HEK293T (cell line): ENCODE results near the gene ESR1.

ENCODE experiments used
- ELF4 ChIP-seq: fragments of 450-650 bp; IDR thresholded peaks from 2 replicates; pipeline ENCODE4 v1.6.1; 2017; ENCODE audit warnings: antibody characterized with exemption
- HDGF ChIP-seq: fragments of 450-650 bp; IDR thresholded peaks from 2 replicates; pipeline ENCODE4 v1.6.1; 2017; ENCODE audit warnings: antibody characterized with exemption, borderline replicate concordance
- L3MBTL2 ChIP-seq: fragments of 450-650 bp; conservative IDR thresholded peaks from 2 replicates; pipeline ENCODE4 v1.6.1; 2016; ENCODE audit warnings: mild to moderate bottlenecking
- LEF1 ChIP-seq: fragments of 450-650 bp; IDR thresholded peaks from 2 replicates; pipeline ENCODE4 v1.6.1; 2017; ENCODE audit warnings: mild to moderate bottlenecking, borderline replicate concordance
- SP1 ChIP-seq: fragments of 450-650 bp; IDR thresholded peaks from 2 replicates; pipeline ENCODE4 v1.6.1; 2017
- SUZ12 ChIP-seq: fragments of 450-650 bp; IDR thresholded peaks from 2 replicates; pipeline ENCODE4 v1.6.1; 2016; ENCODE audit warnings: mild to moderate bottlenecking
- ZNF384 ChIP-seq: fragments of 450-650 bp; IDR thresholded peaks from 2 replicates; pipeline ENCODE4 v1.6.1; 2016
- TF ChIP-seq, protein P1 (sequence below): fragments of 450-650 bp; IDR thresholded peaks from 2 replicates; pipeline ENCODE4 v1.6.1; 2016

GRCh38 chr6:151975795-151976194 is 168.3 kb downstream of the ESR1 start:
- TF ChIP-seq HDGF (no peak), LEF1 (no peak), ELF4 (no peak), SUZ12 (no peak), SP1 (no peak), L3MBTL2 (no peak), ZNF384 (no peak)
- TF ChIP-seq, protein P1, sequence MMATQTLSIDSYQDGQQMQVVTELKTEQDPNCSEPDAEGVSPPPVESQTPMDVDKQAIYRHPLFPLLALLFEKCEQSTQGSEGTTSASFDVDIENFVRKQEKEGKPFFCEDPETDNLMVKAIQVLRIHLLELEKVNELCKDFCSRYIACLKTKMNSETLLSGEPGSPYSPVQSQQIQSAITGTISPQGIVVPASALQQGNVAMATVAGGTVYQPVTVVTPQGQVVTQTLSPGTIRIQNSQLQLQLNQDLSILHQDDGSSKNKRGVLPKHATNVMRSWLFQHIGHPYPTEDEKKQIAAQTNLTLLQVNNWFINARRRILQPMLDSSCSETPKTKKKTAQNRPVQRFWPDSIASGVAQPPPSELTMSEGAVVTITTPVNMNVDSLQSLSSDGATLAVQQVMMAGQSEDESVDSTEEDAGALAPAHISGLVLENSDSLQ: no peak
